Measurements from ENCODE around the gene GGPS1.

The GGPS1 gene

GRCh38 chr1:235320521-235321179, 7.7 kb upstream of the GGPS1 start:
- no peak for TF ChIP-seq ZNF8 (CRISPR knock-in tag; IDR thresholded peaks at IDR 0.05)
- no peak for TF ChIP-seq OSR1 (CRISPR knock-in tag; IDR thresholded peaks at IDR 0.05)
- ATAC-seq: no peak

GRCh38 chr1:235324296-235324695, 4.1 kb upstream of the GGPS1 start:
- no peak for ATAC-seq
- TF ChIP-seq PATZ1 (CRISPR knock-in tag; IDR thresholded peaks at IDR 0.05; ENCODE audit: borderline replicate concordance) (no peak), ZNF565 (CRISPR knock-in tag; conservative IDR thresholded peaks at IDR 0.05; ENCODE audit: low read depth) (no peak), POU6F1 (CRISPR knock-in tag; IDR thresholded peaks at IDR 0.05; ENCODE audit: borderline replicate concordance, low read depth) (no peak), ESRRG (CRISPR knock-in tag; IDR thresholded peaks at IDR 0.05) (no peak), ISL1 (CRISPR knock-in tag; IDR thresholded peaks at IDR 0.05) (no peak), RARB (CRISPR knock-in tag; IDR thresholded peaks at IDR 0.05) (no peak), CSRNP3 (CRISPR knock-in tag; IDR thresholded peaks at IDR 0.05) (no peak), ZFP3 (CRISPR knock-in tag; IDR thresholded peaks at IDR 0.05) (no peak), PPARA (CRISPR knock-in tag; IDR thresholded peaks at IDR 0.05; ENCODE audit: borderline replicate concordance) (no peak), BACH2 (CRISPR knock-in tag; IDR thresholded peaks at IDR 0.05; ENCODE audit: borderline replicate concordance) (no peak), CSDC2 (CRISPR knock-in tag; IDR thresholded peaks at IDR 0.05) (no peak), TCF4 (CRISPR knock-in tag; IDR thresholded peaks at IDR 0.05; ENCODE audit: borderline replicate concordance) (no peak), TSHZ2 (CRISPR knock-in tag; IDR thresholded peaks at IDR 0.05) (no peak), SNAI2 (CRISPR knock-in tag; IDR thresholded peaks at IDR 0.05) (no peak), GLIS3 (CRISPR knock-in tag; IDR thresholded peaks at IDR 0.05) (no peak), CREB5 (CRISPR knock-in tag; IDR thresholded peaks at IDR 0.05; ENCODE audit: low read depth) (no peak)

GRCh38 chr1:235325139-235325538, 3.2 kb upstream of the GGPS1 start:
- TF ChIP-seq TCF4 (CRISPR knock-in tag; IDR thresholded peaks at IDR 0.05; ENCODE audit: borderline replicate concordance): no peak
- TF ChIP-seq ESRRG (CRISPR knock-in tag; IDR thresholded peaks at IDR 0.05): no peak
- TF ChIP-seq ZFP3 (CRISPR knock-in tag; IDR thresholded peaks at IDR 0.05): no peak
- no peak for TF ChIP-seq OSR1 (CRISPR knock-in tag; IDR thresholded peaks at IDR 0.05)
- no peak for TF ChIP-seq TOX (CRISPR knock-in tag; IDR thresholded peaks at IDR 0.05; ENCODE audit: borderline replicate concordance)
- TF ChIP-seq CSDC2 (CRISPR knock-in tag; IDR thresholded peaks at IDR 0.05): no peak
- no peak for TF ChIP-seq SNAI2 (CRISPR knock-in tag; IDR thresholded peaks at IDR 0.05)
- ATAC-seq: no peak

- TF ChIP-seq TOX (CRISPR knock-in tag; IDR thresholded peaks at IDR 0.05; ENCODE audit: borderline replicate concordance) (no peak), ISL1 (CRISPR knock-in tag; IDR thresholded peaks at IDR 0.05) (no peak), GLIS3 (CRISPR knock-in tag; IDR thresholded peaks at IDR 0.05) (no peak), CSDC2 (CRISPR knock-in tag; IDR thresholded peaks at IDR 0.05) (no peak), TCF4 (CRISPR knock-in tag; IDR thresholded peaks at IDR 0.05; ENCODE audit: borderline replicate concordance) (no peak), ZFP30 (CRISPR knock-in tag; IDR thresholded peaks at IDR 0.05) (no peak), CSRNP3 (CRISPR knock-in tag; IDR thresholded peaks at IDR 0.05) (no peak)
- ATAC-seq: no peak
Measured at GRCh38 chr1:235325854-235326253, 2.5 kb upstream of the GGPS1 start.
